HCT116 (cell line): ENCODE results near the gene NAT10. TPM values are rescaled to one million over a fixed set of nuclear protein-coding genes. Genes with fewer than 3 reads are reported as not detected.
A peak's percentile ranks its signal among the peaks of the same experiment; 100 is the strongest.

Source experiments
- ATAC-seq: fragments of 200-7000 bp; cut with Tn5 transposase; 2 replicates; pipeline ENCODE4 v1.9.1; 2020; ENCODE audit warnings: mild to moderate bottlenecking, moderate library complexity
- Bru-seq: library from RNA; stranded (reverse); fragments of 400-500 nt; gene quantifications from one replicate; lab custom pipeline; 2021; lab: Mats Ljungman, UMichigan
- BruChase-seq, 2 experiments: library from RNA; stranded (reverse); fragments of 400-500 nt; gene quantifications; one replicate each; lab custom pipeline; 2021; lab: Mats Ljungman, UMichigan
- BruUV-seq: library from RNA; stranded (reverse); fragments of 400-500 nt; replicated peaks from 2 replicates; lab custom pipeline; 2021; lab: Mats Ljungman, UMichigan
- CTCF ChIA-PET: fragments of 300-600 bp; sonication (Branson Sonifier 250); formaldehyde crosslinking; loops from one replicate; lab custom pipeline; 2021; ENCODE audit warnings: antibody characterized with exemption; lab: Charles Lee
- POLR2A ChIA-PET: fragments of 300-600, 350-600 bp; sonication (Branson Sonifier 250); formaldehyde crosslinking; loops from one replicate; lab custom pipeline; 2021; ENCODE audit warnings: antibody characterized with exemption; lab: Charles Lee
- RAD21 ChIA-PET, 2 experiments: fragments of 300-600 bp; sonication (Branson Sonifier 250); formaldehyde crosslinking; loops; one replicate each; lab custom pipeline; 2023; ENCODE audit warnings: low total read pairs in 2 of 2; ENCODE audit not compliant: uncharacterized antibody in 2 of 2, unreplicated experiment in 2 of 2, low non-redundant PET in 1 of 2; lab: Charles Lee
- DNase-seq: peaks from one replicate; pipeline ENCODE4 v3.0.0-alpha.2; 2010; ENCODE audit warnings: low read depth, low spot score
- H2AFZ ChIP-seq: fragments of 200-600 bp; shearing (Covaris generic), sonication (generic); 2 replicates; pipeline ENCODE4 v1.6.1; 2017; ENCODE audit warnings: low read depth, mixed run types, mixed read lengths, antibody characterized with exemption, low read length; ENCODE audit not compliant: poor library complexity, severe bottlenecking
- H3K27ac ChIP-seq: 2 replicates; pipeline ENCODE4 v1.5.1; 2012; ENCODE audit warnings: low read depth, low read length
- H3K27me3 ChIP-seq: fragments of 200-600 bp; sonication (generic); 2 replicates; pipeline ENCODE4 v1.6.1; 2016; ENCODE audit warnings: mixed run types, low read length, mixed read lengths; ENCODE audit not compliant: insufficient read depth
- H3K36me3 ChIP-seq, 2 experiments: fragments of 200-500 bp in 1 of 2; fragments of 200-600 bp in 1 of 2; sonication (Bioruptor generic) in 1 of 2; sonication (generic) in 1 of 2; 2 replicates each; pipeline versions ENCODE4 v1.5.1 to v1.6.1; 2014 to 2016; ENCODE audit warnings: low read length in 2 of 2, inconsistent platforms in 1 of 2, mixed read lengths in 1 of 2, mixed run types in 1 of 2; ENCODE audit not compliant: insufficient read depth in 2 of 2, control insufficient read depth in 1 of 2
- H3K4me1 ChIP-seq, 2 experiments: fragments of 200-600 bp in 1 of 2; sonication (generic) in 1 of 2; 2 replicates each; pipeline versions ENCODE4 v1.5.1 to v1.6.1; 2012 to 2017; ENCODE audit warnings: low read length in 2 of 2, inconsistent platforms in 1 of 2, mild to moderate bottlenecking in 1 of 2, mixed read lengths in 1 of 2, mixed run types in 1 of 2, moderate library complexity in 1 of 2; ENCODE audit not compliant: insufficient read depth in 2 of 2, control insufficient read depth in 1 of 2
- H3K4me2 ChIP-seq: fragments of 200-600 bp; sonication (generic); 2 replicates; pipeline ENCODE4 v1.6.1; 2017; ENCODE audit warnings: mixed run types, low read length, mixed read lengths
- H3K4me3 ChIP-seq, 2 experiments: fragments of 200-600 bp in 1 of 2; sonication (generic) in 1 of 2; replicated peaks in 1 of 2; 2 replicates each; pipeline ENCODE4 v1.5.1; 2011 to 2016; ENCODE audit warnings: low read length in 2 of 2, control low read depth in 1 of 2, low read depth in 1 of 2, mild to moderate bottlenecking in 1 of 2, mixed read lengths in 1 of 2, mixed run types in 1 of 2
- H3K79me2 ChIP-seq: fragments of 200-600 bp; sonication (generic); 2 replicates; pipeline ENCODE4 v1.6.1; 2017; ENCODE audit warnings: mild to moderate bottlenecking, mixed run types, low read length, moderate library complexity, mixed read lengths; ENCODE audit not compliant: insufficient read depth
- H3K9ac ChIP-seq: fragments of 200-600 bp; sonication (generic); 2 replicates; pipeline ENCODE4 v1.6.1; 2016; ENCODE audit warnings: low read length, mixed read lengths
- H3K9me2 ChIP-seq: fragments of 200-600 bp; sonication (generic), shearing (Covaris generic); 2 replicates; pipeline ENCODE4 v1.6.1; 2017; ENCODE audit warnings: mixed run types, mild to moderate bottlenecking, moderate library complexity; ENCODE audit not compliant: insufficient read depth
- H3K9me3 ChIP-seq, 2 experiments: fragments of 200-500 bp in 1 of 2; fragments of 200-600 bp in 1 of 2; sonication (Bioruptor generic) in 1 of 2; sonication (generic) in 1 of 2; 2 replicates each; pipeline ENCODE4 v1.6.1; 2014 to 2017; ENCODE audit warnings: low read length in 2 of 2, mixed read lengths in 2 of 2, inconsistent platforms in 1 of 2, low read depth in 1 of 2, mild to moderate bottlenecking in 1 of 2, mixed run types in 1 of 2, moderate library complexity in 1 of 2; ENCODE audit not compliant: control insufficient read depth in 1 of 2, insufficient read depth in 1 of 2
- H4K20me1 ChIP-seq: fragments of 200-600 bp; sonication (generic), shearing (Covaris generic); 2 replicates; pipeline ENCODE4 v1.6.1; 2017; ENCODE audit warnings: mixed run types, mild to moderate bottlenecking, moderate library complexity; ENCODE audit not compliant: insufficient read depth
- ATF3 ChIP-seq: IDR thresholded peaks from 2 replicates; pipeline ENCODE4 v1.6.1; 2012
- CEBPB ChIP-seq: IDR thresholded peaks from 2 replicates; pipeline ENCODE4 v1.6.1; 2012; ENCODE audit warnings: low read depth
- CTCF ChIP-seq, 3 experiments: fragments of 200-600 bp in 1 of 3; sonication (generic) in 1 of 3; IDR thresholded peaks in 2 of 3; conservative IDR thresholded peaks in 1 of 3; 2 replicates each; pipeline ENCODE4 v1.5.1; 2012 to 2017; ENCODE audit warnings: low read depth in 2 of 3, low read length in 2 of 3, antibody characterized with exemption in 1 of 3, borderline replicate concordance in 1 of 3, control low read depth in 1 of 3, mild to moderate bottlenecking in 1 of 3, mixed read lengths in 1 of 3, mixed run types in 1 of 3, moderate library complexity in 1 of 3; ENCODE audit not compliant: insufficient read depth in 1 of 3
- ELF1 ChIP-seq: IDR thresholded peaks from 2 replicates; pipeline ENCODE4 v1.6.1; 2012; ENCODE audit warnings: low read depth, borderline replicate concordance
- EZH2 ChIP-seq: fragments of 200-600 bp; sonication (generic); IDR thresholded peaks from 2 replicates; pipeline ENCODE4 v1.6.1; 2017; ENCODE audit warnings: antibody characterized with exemption, mixed run types
- POLR2A ChIP-seq: IDR thresholded peaks from 2 replicates; pipeline ENCODE4 v1.7.0; 2011; ENCODE audit warnings: borderline replicate concordance; ENCODE audit not compliant: insufficient read depth, insufficient read length; ENCODE audit errors: extremely low read depth
- RAD21 ChIP-seq: IDR thresholded peaks from 2 replicates; pipeline ENCODE4 v1.6.1; 2012; ENCODE audit warnings: low read depth, mild to moderate bottlenecking
- SIN3A ChIP-seq: IDR thresholded peaks from 2 replicates; pipeline ENCODE4 v1.6.1; 2012; ENCODE audit warnings: low read depth
- SP1 ChIP-seq: IDR thresholded peaks from 2 replicates; pipeline ENCODE4 v1.6.1; 2012; ENCODE audit warnings: low read depth
- SRF ChIP-seq: IDR thresholded peaks from 2 replicates; pipeline ENCODE4 v1.6.1; 2012; ENCODE audit warnings: low read depth
- ZFX ChIP-seq: fragments of 450-650 bp; IDR thresholded peaks from 2 replicates; pipeline ENCODE4 v1.6.1; 2017
- ZNF274 ChIP-seq: fragments of 200-500 bp; sonication (Bioruptor generic); IDR thresholded peaks from 2 replicates; pipeline ENCODE4 v1.6.1; 2014; ENCODE audit warnings: mild to moderate bottlenecking, low read depth, low read length, inconsistent platforms
- intact Hi-C: fragments of 100-400 bp; cut with micrococcal nuclease; formaldehyde crosslinking; loops from 2 replicates; pipeline ENCODE4 v1.10.0; 2022
- long read RNA-seq: library from polyadenylated mRNA; unstranded; transcript quantifications from one replicate; pipeline ENCODE4 v2.0.0, GENCODE V29; 2021; ENCODE audit not compliant: unreplicated experiment
- polyA plus RNA-seq: library from polyadenylated mRNA; unstranded; fragments of >200 nt; gene quantifications from 2 replicates; pipeline ENCODE4 v1.2.1, GENCODE V29; 2012; ENCODE audit warnings: missing spikeins
- total RNA-seq: library from RNA; stranded (reverse); gene quantifications from one replicate; pipeline ENCODE4 v1.2.1, GENCODE V29; 2021; ENCODE audit not compliant: unreplicated experiment
- TF ChIP-seq, protein P1 (sequence below): IDR thresholded peaks from 2 replicates; pipeline ENCODE4 v1.6.1; 2012
- TF ChIP-seq, protein P2 (sequence below): IDR thresholded peaks from 2 replicates; pipeline ENCODE4 v1.6.1; 2012; ENCODE audit warnings: low read depth
- TF ChIP-seq, protein P3 (sequence below): IDR thresholded peaks from 2 replicates; pipeline ENCODE4 v1.6.1; 2011; ENCODE audit warnings: mild to moderate bottlenecking, low read length, moderate library complexity; ENCODE audit not compliant: insufficient replicate concordance; ENCODE audit errors: extremely low read depth

The NAT10 gene
- total RNA-seq (101 TPM), Bru-seq, nascent RNA (percentile 88 among the genes with signal in this experiment), BruChase-seq, experiment 1, labeled RNA remaining after a 6-hour chase (percentile 92 among the genes with signal in this experiment), BruChase-seq, experiment 2, labeled RNA remaining after a 2-hour chase (percentile 89 among the genes with signal in this experiment)
- 66.4 and 80.0 TPM in 2 replicates for polyA plus RNA-seq
- long read RNA-seq, full-length matches to known transcripts, result 10 of 65 reads
- long read RNA-seq, partial matches to known transcripts, result 50 of 65 reads
- long read RNA-seq, other reads (novel, unspliced or antisense), result 5 of 65 reads

DNA sequence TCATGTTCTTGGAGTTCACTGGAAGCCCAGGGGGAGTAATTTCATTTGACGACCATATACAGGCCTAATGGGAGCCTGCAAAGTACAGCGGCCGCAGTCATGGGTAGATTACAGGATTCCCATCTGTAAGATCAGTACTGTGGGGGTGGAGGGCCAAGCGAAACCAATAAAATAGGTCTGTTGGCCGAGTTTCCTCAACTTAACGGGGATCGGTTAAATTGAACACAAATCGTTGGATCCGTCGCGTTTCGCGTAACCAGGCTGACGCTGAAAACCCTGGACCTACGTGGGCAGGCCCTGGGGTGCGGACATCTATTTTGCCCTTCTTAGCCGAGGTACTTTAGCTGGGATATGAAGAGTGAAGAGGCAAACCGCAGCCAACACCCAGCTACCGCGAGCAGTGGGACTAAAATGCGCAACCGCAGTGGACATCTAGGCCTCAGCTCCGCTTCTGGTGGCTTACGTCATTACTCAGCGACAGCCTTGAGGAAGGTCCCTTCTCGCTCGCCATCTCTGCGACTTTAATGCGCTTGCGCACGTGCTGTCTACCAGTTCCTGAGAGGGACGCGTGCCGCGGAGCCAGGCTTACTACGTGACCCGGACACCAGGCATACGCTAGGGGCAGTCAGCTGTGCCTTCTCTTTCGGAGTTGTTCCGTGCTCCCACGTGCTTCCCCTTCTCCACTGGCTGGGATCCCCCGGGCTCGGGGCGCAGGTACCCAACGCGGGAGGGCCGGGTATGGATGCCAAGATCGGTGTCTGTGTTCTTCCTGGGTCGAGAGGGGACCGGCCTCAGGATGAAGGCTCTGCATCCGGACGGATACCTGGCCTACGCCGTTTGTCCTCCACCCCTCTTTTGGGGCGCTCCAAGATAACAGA lies at the start of gene NAT10:
Gene NAT10, plus strand, starts transcription at position 551 of the 878 bp plus-strand sequence. CDS start 2,597 bp downstream, outside the sequence.
- RAD21 ChIA-PET, result no interaction called here
- TF ChIP-seq, protein P1, sequence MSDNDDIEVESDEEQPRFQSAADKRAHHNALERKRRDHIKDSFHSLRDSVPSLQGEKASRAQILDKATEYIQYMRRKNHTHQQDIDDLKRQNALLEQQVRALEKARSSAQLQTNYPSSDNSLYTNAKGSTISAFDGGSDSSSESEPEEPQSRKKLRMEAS, result peak; percentile 100
- TF ChIP-seq POLR2A (peak; percentile 95), ATF3 (no peak), ZNF274 (no peak), SIN3A (peak; percentile 98), CTCF (IDR thresholded peaks at IDR 0.05 in 2 of 3, conservative IDR thresholded peaks at IDR 0.05 in 1 of 3; ENCODE audit: borderline replicate concordance in 1 of 3, insufficient read depth in 1 of 3, low read depth in 2 of 3, low read length in 2 of 3) (no peak), EZH2 (no peak), SRF (peak; percentile 94), ZFX (peak; percentile 68), CEBPB (no peak; the same call in 1 of the 2 replicates), SP1 (peak; percentile 89), RAD21 (no peak), ELF1 (peak; percentile 38; the same call in 1 of the 2 replicates)
- TF ChIP-seq, protein P2, sequence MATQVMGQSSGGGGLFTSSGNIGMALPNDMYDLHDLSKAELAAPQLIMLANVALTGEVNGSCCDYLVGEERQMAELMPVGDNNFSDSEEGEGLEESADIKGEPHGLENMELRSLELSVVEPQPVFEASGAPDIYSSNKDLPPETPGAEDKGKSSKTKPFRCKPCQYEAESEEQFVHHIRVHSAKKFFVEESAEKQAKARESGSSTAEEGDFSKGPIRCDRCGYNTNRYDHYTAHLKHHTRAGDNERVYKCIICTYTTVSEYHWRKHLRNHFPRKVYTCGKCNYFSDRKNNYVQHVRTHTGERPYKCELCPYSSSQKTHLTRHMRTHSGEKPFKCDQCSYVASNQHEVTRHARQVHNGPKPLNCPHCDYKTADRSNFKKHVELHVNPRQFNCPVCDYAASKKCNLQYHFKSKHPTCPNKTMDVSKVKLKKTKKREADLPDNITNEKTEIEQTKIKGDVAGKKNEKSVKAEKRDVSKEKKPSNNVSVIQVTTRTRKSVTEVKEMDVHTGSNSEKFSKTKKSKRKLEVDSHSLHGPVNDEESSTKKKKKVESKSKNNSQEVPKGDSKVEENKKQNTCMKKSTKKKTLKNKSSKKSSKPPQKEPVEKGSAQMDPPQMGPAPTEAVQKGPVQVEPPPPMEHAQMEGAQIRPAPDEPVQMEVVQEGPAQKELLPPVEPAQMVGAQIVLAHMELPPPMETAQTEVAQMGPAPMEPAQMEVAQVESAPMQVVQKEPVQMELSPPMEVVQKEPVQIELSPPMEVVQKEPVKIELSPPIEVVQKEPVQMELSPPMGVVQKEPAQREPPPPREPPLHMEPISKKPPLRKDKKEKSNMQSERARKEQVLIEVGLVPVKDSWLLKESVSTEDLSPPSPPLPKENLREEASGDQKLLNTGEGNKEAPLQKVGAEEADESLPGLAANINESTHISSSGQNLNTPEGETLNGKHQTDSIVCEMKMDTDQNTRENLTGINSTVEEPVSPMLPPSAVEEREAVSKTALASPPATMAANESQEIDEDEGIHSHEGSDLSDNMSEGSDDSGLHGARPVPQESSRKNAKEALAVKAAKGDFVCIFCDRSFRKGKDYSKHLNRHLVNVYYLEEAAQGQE, result no peak
- TF ChIP-seq, protein P3, sequence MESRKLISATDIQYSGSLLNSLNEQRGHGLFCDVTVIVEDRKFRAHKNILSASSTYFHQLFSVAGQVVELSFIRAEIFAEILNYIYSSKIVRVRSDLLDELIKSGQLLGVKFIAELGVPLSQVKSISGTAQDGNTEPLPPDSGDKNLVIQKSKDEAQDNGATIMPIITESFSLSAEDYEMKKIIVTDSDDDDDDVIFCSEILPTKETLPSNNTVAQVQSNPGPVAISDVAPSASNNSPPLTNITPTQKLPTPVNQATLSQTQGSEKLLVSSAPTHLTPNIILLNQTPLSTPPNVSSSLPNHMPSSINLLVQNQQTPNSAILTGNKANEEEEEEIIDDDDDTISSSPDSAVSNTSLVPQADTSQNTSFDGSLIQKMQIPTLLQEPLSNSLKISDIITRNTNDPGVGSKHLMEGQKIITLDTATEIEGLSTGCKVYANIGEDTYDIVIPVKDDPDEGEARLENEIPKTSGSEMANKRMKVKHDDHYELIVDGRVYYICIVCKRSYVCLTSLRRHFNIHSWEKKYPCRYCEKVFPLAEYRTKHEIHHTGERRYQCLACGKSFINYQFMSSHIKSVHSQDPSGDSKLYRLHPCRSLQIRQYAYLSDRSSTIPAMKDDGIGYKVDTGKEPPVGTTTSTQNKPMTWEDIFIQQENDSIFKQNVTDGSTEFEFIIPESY, result peak; percentile 88

More for the DNA sequence above, at the start of gene NAT10:
- peaks cover 50% of the 10 kb centered on the region for H3K79me2 ChIP-seq
- no peaks in the 10 kb centered on the region for H3K9me3 ChIP-seq
- intact Hi-C loops, result loop anchor here (1.0 to 5.0 kb wide), 3 partner anchors 53 to 252 kb away; partner anchors contain the start of gene ABTB2
- H3K36me3 ChIP-seq, result peaks cover 16 to 47% of the 10 kb centered on the region in 2 experiments
- H3K4me1 ChIP-seq, result peaks cover 4 to 17% of the 10 kb centered on the region in 2 experiments; a peak in 3 of 4 replicates
- ATAC-seq, result peak; percentile 88
- H3K9ac ChIP-seq, result peak within 1 kb of the TSS; percentile 98
- H2AFZ ChIP-seq, result no peak within 1 kb of the TSS
- ChIA-PET CTCF (interaction anchor here (0.6 to 1.2 kb wide), 3 partner anchors 108 to 295 kb away, joined by 3 to 4 read pairs (median 3); partner anchors contain the start of gene ABTB2), POLR2A (interaction anchor here (0.6 to 1.8 kb wide), 13 partner anchors 9 to 252 kb away, joined by 3 to 10 read pairs (median 4); partner anchors contain the start of genes ABTB2 and CAPRIN1)
- no peaks in the 10 kb centered on the region for H3K27me3 ChIP-seq
- DNase-seq, result peak; percentile 98
- H3K4me2 ChIP-seq, result peak within 1 kb of the TSS; percentile 94
- H3K9me2 ChIP-seq, result no peaks in the 10 kb centered on the region
- BruUV-seq, result TSS peak; percentile 100
- H3K4me3 ChIP-seq, result peak within 1 kb of the TSS; percentile 89 to 96
- H4K20me1 ChIP-seq, result no peaks in the 10 kb centered on the region
- H3K27ac ChIP-seq, result peak within 1 kb of the TSS; percentile 73
